GM10266 (cell line): ENCODE measurements around the gene RPTOR.

Experiments
- DNase-seq: peaks from one replicate; pipeline ENCODE4 v3.0.0; 2012; ENCODE audit errors: extremely low spot score
- CTCF ChIP-seq: IDR thresholded peaks from 2 replicates; pipeline ENCODE4 v1.5.1; 2012; ENCODE audit warnings: mild to moderate bottlenecking, low read depth; ENCODE audit not compliant: control insufficient read depth, insufficient read depth; ENCODE audit errors: missing control alignments

The RPTOR gene

GRCh38 chr17:80701730-80702129 is 157.1 kb downstream of the RPTOR start:
- TF ChIP-seq CTCF = no peak
- DNase-seq = no peak

GRCh38 chr17:80702315-80703141 is 157.9 kb downstream of the RPTOR start:
- DNase-seq = no peak
- TF ChIP-seq CTCF = no peak

- DNase-seq = no peak
- no peak for TF ChIP-seq CTCF
Observed at GRCh38 chr17:80703142-80703478, 158.5 kb downstream of the RPTOR start.

- TF ChIP-seq CTCF = no peak
- DNase-seq = no peak
Observed at GRCh38 chr17:80704381-80704819, 159.8 kb downstream of the RPTOR start.

- DNase-seq = no peak
- TF ChIP-seq CTCF = no peak
Observed at GRCh38 chr17:80704894-80705293, 160.3 kb downstream of the RPTOR start.

GRCh38 chr17:80705988-80706387 is 161.3 kb downstream of the RPTOR start:
- TF ChIP-seq CTCF = no peak
- no peak for DNase-seq

GRCh38 chr17:80706463-80706867 is 161.8 kb downstream of the RPTOR start:
- TF ChIP-seq CTCF = no peak
- DNase-seq = no peak
